ENCODE measurements around the gene ALDH3B2.
"Not testable (repeated sequence)": the region's sequence is repeated elsewhere in the genome, so short reads cannot be mapped to it uniquely, and the experiment has no call there.

The ALDH3B2 gene

DNA sequence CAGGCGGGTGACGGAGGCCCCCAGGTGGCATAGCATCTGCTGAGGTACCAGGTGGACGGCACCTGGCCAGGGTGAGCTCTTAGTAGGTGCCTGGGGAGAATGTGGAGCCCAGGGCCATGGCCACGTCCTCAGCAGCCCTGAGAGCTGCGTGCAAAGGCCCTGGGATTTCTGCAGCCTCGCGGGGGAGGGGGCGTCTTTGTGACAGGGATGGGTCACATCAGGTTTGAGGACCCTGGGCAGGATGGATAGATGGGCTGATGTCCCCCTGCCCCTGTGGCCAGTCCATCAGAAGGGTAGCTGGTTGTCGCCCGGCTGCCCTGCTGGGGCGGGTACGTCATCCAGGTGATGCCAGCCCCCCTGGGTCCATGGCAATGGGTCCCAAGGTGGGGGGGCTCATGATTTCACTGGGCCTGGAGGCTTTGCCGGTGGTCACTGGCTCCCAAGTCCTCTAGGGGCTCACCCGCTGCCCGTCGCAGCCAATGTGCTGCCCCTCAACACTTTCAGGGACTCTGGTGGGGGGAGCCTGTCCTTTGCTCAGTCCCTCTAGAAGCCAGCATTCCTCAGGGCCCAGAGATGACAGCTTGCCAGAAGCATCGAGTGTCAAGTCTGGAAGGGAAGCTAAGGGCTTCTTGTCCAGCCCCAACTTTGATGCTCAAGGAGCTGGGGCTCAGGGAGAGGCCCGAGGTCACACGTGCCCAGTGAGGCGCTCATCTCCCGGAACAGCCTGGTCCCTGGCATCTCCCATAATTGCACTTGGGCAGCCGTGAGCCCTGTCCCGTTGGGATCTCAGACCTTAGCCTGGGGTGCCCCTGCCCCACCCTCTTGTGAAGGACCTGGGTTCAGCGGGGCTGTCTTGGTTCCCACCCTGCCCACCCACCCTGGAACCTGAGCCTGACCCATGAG is 35.6 kb downstream of the ALDH3B2 start:
- TF ChIP-seq, protein P1, sequence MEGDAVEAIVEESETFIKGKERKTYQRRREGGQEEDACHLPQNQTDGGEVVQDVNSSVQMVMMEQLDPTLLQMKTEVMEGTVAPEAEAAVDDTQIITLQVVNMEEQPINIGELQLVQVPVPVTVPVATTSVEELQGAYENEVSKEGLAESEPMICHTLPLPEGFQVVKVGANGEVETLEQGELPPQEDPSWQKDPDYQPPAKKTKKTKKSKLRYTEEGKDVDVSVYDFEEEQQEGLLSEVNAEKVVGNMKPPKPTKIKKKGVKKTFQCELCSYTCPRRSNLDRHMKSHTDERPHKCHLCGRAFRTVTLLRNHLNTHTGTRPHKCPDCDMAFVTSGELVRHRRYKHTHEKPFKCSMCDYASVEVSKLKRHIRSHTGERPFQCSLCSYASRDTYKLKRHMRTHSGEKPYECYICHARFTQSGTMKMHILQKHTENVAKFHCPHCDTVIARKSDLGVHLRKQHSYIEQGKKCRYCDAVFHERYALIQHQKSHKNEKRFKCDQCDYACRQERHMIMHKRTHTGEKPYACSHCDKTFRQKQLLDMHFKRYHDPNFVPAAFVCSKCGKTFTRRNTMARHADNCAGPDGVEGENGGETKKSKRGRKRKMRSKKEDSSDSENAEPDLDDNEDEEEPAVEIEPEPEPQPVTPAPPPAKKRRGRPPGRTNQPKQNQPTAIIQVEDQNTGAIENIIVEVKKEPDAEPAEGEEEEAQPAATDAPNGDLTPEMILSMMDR (conservative IDR thresholded peaks at IDR 0.05; ENCODE audit: low read depth) = no peak
- H3K27ac ChIP-seq = no peak overlapping the region
- no peak for DNase-seq (ENCODE audit: low spot score)
- POLR2A ChIA-PET (ENCODE audit: low non-redundant PET) = no interaction called here
- CTCF ChIA-PET = interaction anchor here (1.1 kb wide), 1 partner anchor 23 kb away, joined by 4 read pairs; no protein-coding TSS in a partner anchor

DNA sequence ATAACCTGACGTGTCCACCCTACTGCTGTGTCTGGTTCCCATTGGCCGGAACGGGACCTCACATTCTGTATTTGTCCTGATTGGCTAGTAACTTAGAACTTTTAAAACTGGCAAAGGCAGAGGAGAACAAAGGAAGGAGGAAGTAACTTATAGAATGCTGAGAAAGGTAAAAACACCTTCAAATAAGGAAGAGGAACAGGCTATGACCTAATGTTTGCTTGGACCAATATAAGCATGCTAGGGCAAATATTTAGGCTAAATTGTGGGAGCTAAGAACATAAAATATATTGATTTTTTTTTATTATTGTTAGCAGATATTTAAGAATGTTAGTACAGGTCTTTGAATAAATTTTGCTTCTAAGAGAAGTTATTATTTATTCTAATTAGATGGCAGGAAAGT is 37.0 kb downstream of the ALDH3B2 start:
- POLR2A ChIA-PET (ENCODE audit: low non-redundant PET); DNase-seq (ENCODE audit: low spot score); CTCF ChIA-PET; H3K27ac ChIP-seq: not testable (repeated sequence)

DNA sequence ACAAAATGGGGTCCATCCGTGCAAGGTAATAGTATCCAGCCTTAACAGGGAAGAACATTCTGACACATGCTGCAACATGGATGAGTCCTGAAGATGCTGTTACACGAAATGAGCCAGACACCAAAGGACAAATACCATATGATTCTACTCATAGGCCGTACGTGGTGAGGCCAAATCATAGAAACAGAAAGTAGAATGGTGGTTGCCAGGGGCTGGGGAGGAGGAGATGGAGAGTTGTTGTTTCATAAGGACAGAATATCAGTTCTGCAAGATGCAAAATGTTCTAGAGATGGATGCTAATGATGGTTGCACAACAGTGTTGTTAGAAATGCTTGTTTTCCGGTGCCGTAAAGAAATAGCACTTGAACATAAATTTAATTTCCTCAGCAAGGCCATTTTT is 37.5 kb downstream of the ALDH3B2 start:
- TF ChIP-seq, protein P1 (conservative IDR thresholded peaks at IDR 0.05; ENCODE audit: low read depth) = no peak
- POLR2A ChIA-PET (ENCODE audit: low non-redundant PET) = no interaction called here
- H3K27ac ChIP-seq = no peak overlapping the region
- DNase-seq (ENCODE audit: low spot score) = no peak
- CTCF ChIA-PET = no interaction called here

DNA sequence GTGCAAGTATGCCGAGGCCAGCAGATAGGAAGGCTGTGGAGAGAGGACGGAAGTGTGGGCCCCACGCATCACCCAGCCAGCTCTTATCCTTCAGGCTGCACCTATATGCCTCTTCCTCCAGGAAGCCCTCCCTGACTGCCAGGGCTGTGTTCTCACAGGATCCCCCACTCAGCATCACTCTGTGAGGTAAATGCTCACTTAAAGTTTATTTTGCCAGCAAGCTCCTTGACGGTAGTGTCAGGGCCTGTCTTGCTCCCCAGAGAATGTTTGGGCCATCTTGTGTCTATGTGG is 39.2 kb downstream of the ALDH3B2 start:
- CTCF ChIA-PET = no interaction called here
- no peak overlapping the region for H3K27ac ChIP-seq
- no peak for DNase-seq (ENCODE audit: low spot score)
- TF ChIP-seq, protein P1 (conservative IDR thresholded peaks at IDR 0.05; ENCODE audit: low read depth) = no peak
- POLR2A ChIA-PET (ENCODE audit: low non-redundant PET) = no interaction called here

DNA sequence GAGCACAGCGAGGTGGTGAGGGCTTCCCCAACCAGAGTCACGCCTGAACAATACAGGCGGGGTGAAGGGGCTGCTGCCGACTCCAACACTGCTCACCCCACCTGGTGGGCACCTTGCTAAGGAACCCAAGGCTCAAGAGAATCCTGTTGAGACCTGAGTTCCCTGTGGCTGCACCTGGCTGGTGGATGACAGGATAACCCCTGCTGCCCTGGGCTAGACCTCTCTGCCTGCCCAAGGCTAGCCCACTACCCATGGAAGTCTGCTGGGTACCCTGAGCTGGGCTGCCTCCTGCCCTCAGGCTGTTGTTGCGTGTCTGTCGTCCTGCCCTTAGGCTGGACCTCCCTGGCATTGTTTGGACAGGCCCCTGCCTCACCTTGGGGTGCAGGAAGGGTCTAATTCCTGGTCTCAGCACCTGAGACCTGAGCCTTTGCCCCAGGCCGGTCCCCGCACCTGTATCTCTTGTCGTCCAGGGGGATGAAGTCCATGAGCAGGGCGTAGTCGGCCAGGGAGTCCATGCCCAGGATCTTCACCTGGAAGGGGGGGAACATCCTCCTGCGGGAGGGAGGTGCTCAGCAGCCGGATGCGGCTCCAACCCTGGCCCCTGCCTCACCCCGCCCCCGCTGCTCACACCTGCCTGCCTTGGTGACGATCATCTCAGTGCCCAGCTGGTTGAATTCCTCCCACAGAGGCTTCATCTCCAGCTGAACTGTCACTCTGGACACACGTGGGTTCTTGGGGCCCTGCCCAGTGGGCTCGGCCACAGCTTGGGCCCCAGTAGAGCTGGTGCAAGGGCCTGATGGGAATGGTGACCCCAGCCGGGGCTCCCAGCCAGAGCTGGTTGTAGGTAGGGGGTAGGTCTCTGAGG is 39.8 kb downstream of the ALDH3B2 start:
- DNase-seq (ENCODE audit: low spot score) = no peak
- no peak overlapping the region for H3K27ac ChIP-seq
- CTCF ChIA-PET = no interaction called here
- TF ChIP-seq, protein P1 (conservative IDR thresholded peaks at IDR 0.05; ENCODE audit: low read depth) = no peak
- POLR2A ChIA-PET (ENCODE audit: low non-redundant PET) = no interaction called here

DNA sequence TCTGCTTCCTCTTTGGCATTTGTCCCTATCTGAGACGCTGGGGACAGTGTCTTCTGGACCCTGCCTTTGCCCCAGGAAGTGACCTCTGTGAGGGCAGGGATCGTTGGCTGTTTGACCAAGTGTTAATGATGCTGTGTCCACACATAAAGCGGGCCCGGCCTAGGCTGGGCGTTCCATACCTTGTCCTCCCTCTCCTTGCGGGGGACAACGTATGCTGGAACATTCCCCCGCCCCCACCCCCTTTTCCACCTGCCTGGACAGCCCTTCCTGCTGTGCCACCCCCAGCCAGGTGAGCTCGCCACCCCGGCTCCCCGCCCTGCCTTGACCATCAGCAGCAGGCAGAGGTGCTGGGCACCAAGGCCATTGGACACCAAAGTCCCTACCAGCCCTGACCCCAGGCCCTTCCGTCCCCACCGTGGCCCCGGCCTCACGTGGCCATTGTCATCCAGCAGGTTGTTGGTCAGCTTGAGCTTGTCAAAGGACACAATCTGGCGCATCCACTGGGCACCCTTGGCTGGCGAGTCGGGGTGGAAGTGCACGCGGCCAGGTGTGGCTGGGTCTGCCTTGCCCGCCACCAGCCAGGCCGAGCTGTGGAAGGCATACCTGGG is 40.6 kb downstream of the ALDH3B2 start:
- no peak for DNase-seq (ENCODE audit: low spot score)
- no peak overlapping the region for H3K27ac ChIP-seq
- TF ChIP-seq, protein P1 (conservative IDR thresholded peaks at IDR 0.05; ENCODE audit: low read depth) = no peak
- ChIA-PET CTCF (interaction anchor here (0.6 kb wide), 2 partner anchors 12 to 93 kb away, joined by 3 to 5 read pairs; no protein-coding TSS in a partner anchor), POLR2A (ENCODE audit: low non-redundant PET) (no interaction called here)

Measured in RWPE1 (cell line).